ENCODE data around the gene FCGR1A. TPM values are rescaled to one million over a fixed set of nuclear protein-coding genes. Genes with fewer than 3 reads are reported as not detected.
"Not testable (repeated sequence)": the region's sequence is repeated elsewhere in the genome, so short reads cannot be mapped to it uniquely, and the experiment has no call there.

FCGR1A gene
- total and polyA plus RNA-seq, 2 of the 4 experiments (the other 2 are of a cell fraction) = not detected

- Histone ChIP-seq H3K4me3 (ENCODE audit: insufficient read depth, low read depth, low read length) (peak overlapping the region; percentile 45), H3K14ac (replicated peaks; ENCODE audit: low read depth, low read length) (0 out of 2 replicates have a peak overlapping the region, but pooled peaks have one; percentile 19), H3K9ac (ENCODE audit: low read depth, low read length) (peak overlapping the region; percentile 24; the same call in 1 of the 2 replicates), H2BK5ac (ENCODE audit: low read depth, low read length, poor library complexity, severe bottlenecking) (peak overlapping the region; percentile 68), H3K4me2 (ENCODE audit: low read depth, low read length) (peak overlapping the region; percentile 66), H3K27ac (ENCODE audit: insufficient read depth, low read length) (peak overlapping the region; percentile 32; the same call in 1 of the 2 replicates)
- intact Hi-C loops (cut with micrococcal nuclease); H3K9me3 ChIP-seq (ENCODE audit: control insufficient read depth, insufficient read depth, low read length); CTCF ChIA-PET; H4K20me1 ChIP-seq (ENCODE audit: insufficient read depth, low read length); H3K27me3 ChIP-seq (ENCODE audit: control insufficient read depth, insufficient read depth, low read length); dilution Hi-C loops (cut with HindIII; ENCODE audit: low sequenced_read_pairs, unreplicated experiment); H3K18ac ChIP-seq (ENCODE audit: low read depth, low read length); H3K79me1 ChIP-seq (ENCODE audit: low read depth in 1 of 2, low read length in 2 of 2); POLR2A ChIA-PET (ENCODE audit: unreplicated experiment); H2BK15ac ChIP-seq (ENCODE audit: low read depth, low read length); H2AK9ac ChIP-seq (replicated peaks; ENCODE audit: low read depth, low read length, poor library complexity); H2AK5ac ChIP-seq (ENCODE audit: low read depth, low read length); H4K91ac ChIP-seq (ENCODE audit: insufficient read depth, low read depth, low read length); H3K9me1 ChIP-seq (ENCODE audit: insufficient read depth, low read length); H2BK120ac ChIP-seq (ENCODE audit: low read depth, low read length); H3K4me1 ChIP-seq (ENCODE audit: control insufficient read depth, insufficient read depth, low read length); H4K5ac ChIP-seq (ENCODE audit: low read depth, low read length); H3K36me3 ChIP-seq (ENCODE audit: control insufficient read depth, insufficient read depth, low read length); H3K23ac ChIP-seq (ENCODE audit: low read depth, low read length); H3K56ac ChIP-seq (ENCODE audit: extremely low read depth, insufficient read depth, low read length); H3K4ac ChIP-seq (ENCODE audit: low read depth, low read length); H2BK20ac ChIP-seq (ENCODE audit: low read depth, low read length); H4K8ac ChIP-seq (ENCODE audit: low read depth in 2 of 2, low read length in 2 of 2); H2AFZ ChIP-seq (replicated peaks; ENCODE audit: low read length, poor library complexity); in situ Hi-C loops (cut with MboI; ENCODE audit: low sequenced_read_pairs): not testable (repeated sequence)
- TSS peak; percentile 90 for BruUV-seq (replicated peaks)
- WGBS, 2 experiments (ENCODE audit: extremely low coverage in 2 of 2, insufficient read length in 1 of 2) = 0% methylated on average over 1 of the region's 55 CpGs; no CpG with 5 or more reads in 1 of the 2 experiments
- TF ChIP-seq POLR2A (IDR thresholded peaks at IDR 0.05; ENCODE audit: low read depth, low read length) = peak; percentile 68; the same call in 1 of the 2 replicates
- ATAC-seq (ENCODE audit: low read depth) = peak; percentile 95
- peak; percentile 94 for DNase-seq
Observed at GRCh38 chr1:149811890-149812829, 29.7 kb downstream of the FCGR1A start.

Data from IMR-90 (cell line).